HCT116 (cell line): ENCODE results near the gene RAB3IP. TPM values are rescaled to one million over a fixed set of nuclear protein-coding genes. Genes with fewer than 3 reads are reported as not detected.

Source experiments
- ATAC-seq: fragments of 200-7000 bp; cut with Tn5 transposase; 2 replicates; pipeline ENCODE4 v1.9.1; 2020; ENCODE audit warnings: mild to moderate bottlenecking, moderate library complexity
- BruUV-seq: library from RNA; stranded (reverse); fragments of 400-500 nt; replicated peaks from 2 replicates; lab custom pipeline; 2021; lab: Mats Ljungman, UMichigan
- CTCF ChIA-PET: fragments of 300-600 bp; sonication (Branson Sonifier 250); formaldehyde crosslinking; loops from one replicate; lab custom pipeline; 2021; ENCODE audit warnings: antibody characterized with exemption; lab: Charles Lee
- POLR2A ChIA-PET: fragments of 300-600, 350-600 bp; sonication (Branson Sonifier 250); formaldehyde crosslinking; loops from one replicate; lab custom pipeline; 2021; ENCODE audit warnings: antibody characterized with exemption; lab: Charles Lee
- RAD21 ChIA-PET, 2 experiments: fragments of 300-600 bp; sonication (Branson Sonifier 250); formaldehyde crosslinking; loops; one replicate each; lab custom pipeline; 2023; ENCODE audit warnings: low total read pairs in 2 of 2; ENCODE audit not compliant: uncharacterized antibody in 2 of 2, unreplicated experiment in 2 of 2, low non-redundant PET in 1 of 2; lab: Charles Lee
- DNase-seq: peaks from one replicate; pipeline ENCODE4 v3.0.0-alpha.2; 2010; ENCODE audit warnings: low read depth, low spot score
- H2AFZ ChIP-seq: fragments of 200-600 bp; shearing (Covaris generic), sonication (generic); 2 replicates; pipeline ENCODE4 v1.6.1; 2017; ENCODE audit warnings: low read depth, mixed run types, mixed read lengths, antibody characterized with exemption, low read length; ENCODE audit not compliant: poor library complexity, severe bottlenecking
- H3K27ac ChIP-seq: 2 replicates; pipeline ENCODE4 v1.5.1; 2012; ENCODE audit warnings: low read depth, low read length
- H3K27me3 ChIP-seq: fragments of 200-600 bp; sonication (generic); 2 replicates; pipeline ENCODE4 v1.6.1; 2016; ENCODE audit warnings: mixed run types, low read length, mixed read lengths; ENCODE audit not compliant: insufficient read depth
- H3K36me3 ChIP-seq, 2 experiments: fragments of 200-500 bp in 1 of 2; fragments of 200-600 bp in 1 of 2; sonication (Bioruptor generic) in 1 of 2; sonication (generic) in 1 of 2; 2 replicates each; pipeline versions ENCODE4 v1.5.1 to v1.6.1; 2014 to 2016; ENCODE audit warnings: low read length in 2 of 2, inconsistent platforms in 1 of 2, mixed read lengths in 1 of 2, mixed run types in 1 of 2; ENCODE audit not compliant: insufficient read depth in 2 of 2, control insufficient read depth in 1 of 2
- H3K4me1 ChIP-seq, 2 experiments: fragments of 200-600 bp in 1 of 2; sonication (generic) in 1 of 2; 2 replicates each; pipeline versions ENCODE4 v1.5.1 to v1.6.1; 2012 to 2017; ENCODE audit warnings: low read length in 2 of 2, inconsistent platforms in 1 of 2, mild to moderate bottlenecking in 1 of 2, mixed read lengths in 1 of 2, mixed run types in 1 of 2, moderate library complexity in 1 of 2; ENCODE audit not compliant: insufficient read depth in 2 of 2, control insufficient read depth in 1 of 2
- H3K4me2 ChIP-seq: fragments of 200-600 bp; sonication (generic); 2 replicates; pipeline ENCODE4 v1.6.1; 2017; ENCODE audit warnings: mixed run types, low read length, mixed read lengths
- H3K4me3 ChIP-seq, 2 experiments: fragments of 200-600 bp in 1 of 2; sonication (generic) in 1 of 2; replicated peaks in 1 of 2; 2 replicates each; pipeline ENCODE4 v1.5.1; 2011 to 2016; ENCODE audit warnings: low read length in 2 of 2, control low read depth in 1 of 2, low read depth in 1 of 2, mild to moderate bottlenecking in 1 of 2, mixed read lengths in 1 of 2, mixed run types in 1 of 2
- H3K79me2 ChIP-seq: fragments of 200-600 bp; sonication (generic); 2 replicates; pipeline ENCODE4 v1.6.1; 2017; ENCODE audit warnings: mild to moderate bottlenecking, mixed run types, low read length, moderate library complexity, mixed read lengths; ENCODE audit not compliant: insufficient read depth
- H3K9ac ChIP-seq: fragments of 200-600 bp; sonication (generic); 2 replicates; pipeline ENCODE4 v1.6.1; 2016; ENCODE audit warnings: low read length, mixed read lengths
- H3K9me2 ChIP-seq: fragments of 200-600 bp; sonication (generic), shearing (Covaris generic); 2 replicates; pipeline ENCODE4 v1.6.1; 2017; ENCODE audit warnings: mixed run types, mild to moderate bottlenecking, moderate library complexity; ENCODE audit not compliant: insufficient read depth
- H3K9me3 ChIP-seq, 2 experiments: fragments of 200-500 bp in 1 of 2; fragments of 200-600 bp in 1 of 2; sonication (Bioruptor generic) in 1 of 2; sonication (generic) in 1 of 2; 2 replicates each; pipeline ENCODE4 v1.6.1; 2014 to 2017; ENCODE audit warnings: low read length in 2 of 2, mixed read lengths in 2 of 2, inconsistent platforms in 1 of 2, low read depth in 1 of 2, mild to moderate bottlenecking in 1 of 2, mixed run types in 1 of 2, moderate library complexity in 1 of 2; ENCODE audit not compliant: control insufficient read depth in 1 of 2, insufficient read depth in 1 of 2
- H4K20me1 ChIP-seq: fragments of 200-600 bp; sonication (generic), shearing (Covaris generic); 2 replicates; pipeline ENCODE4 v1.6.1; 2017; ENCODE audit warnings: mixed run types, mild to moderate bottlenecking, moderate library complexity; ENCODE audit not compliant: insufficient read depth
- ATF3 ChIP-seq: IDR thresholded peaks from 2 replicates; pipeline ENCODE4 v1.6.1; 2012
- CBX3 ChIP-seq: IDR thresholded peaks from 2 replicates; pipeline ENCODE4 v1.6.1; 2012; ENCODE audit warnings: low read depth
- CEBPB ChIP-seq: IDR thresholded peaks from 2 replicates; pipeline ENCODE4 v1.6.1; 2012; ENCODE audit warnings: low read depth
- CTCF ChIP-seq, 3 experiments: fragments of 200-600 bp in 1 of 3; sonication (generic) in 1 of 3; IDR thresholded peaks in 2 of 3; conservative IDR thresholded peaks in 1 of 3; 2 replicates each; pipeline ENCODE4 v1.5.1; 2012 to 2017; ENCODE audit warnings: low read depth in 2 of 3, low read length in 2 of 3, antibody characterized with exemption in 1 of 3, borderline replicate concordance in 1 of 3, control low read depth in 1 of 3, mild to moderate bottlenecking in 1 of 3, mixed read lengths in 1 of 3, mixed run types in 1 of 3, moderate library complexity in 1 of 3; ENCODE audit not compliant: insufficient read depth in 1 of 3
- EZH2 ChIP-seq: fragments of 200-600 bp; sonication (generic); IDR thresholded peaks from 2 replicates; pipeline ENCODE4 v1.6.1; 2017; ENCODE audit warnings: antibody characterized with exemption, mixed run types
- FOSL1 ChIP-seq: IDR thresholded peaks from 2 replicates; pipeline ENCODE4 v1.6.1; 2012; ENCODE audit warnings: low read depth
- MAX ChIP-seq: IDR thresholded peaks from 2 replicates; pipeline ENCODE4 v1.6.1; 2012
- POLR2A ChIP-seq: IDR thresholded peaks from 2 replicates; pipeline ENCODE4 v1.7.0; 2011; ENCODE audit warnings: borderline replicate concordance; ENCODE audit not compliant: insufficient read depth, insufficient read length; ENCODE audit errors: extremely low read depth
- REST ChIP-seq: IDR thresholded peaks from 2 replicates; pipeline ENCODE4 v1.6.1; 2012; ENCODE audit warnings: low read depth
- SRF ChIP-seq: IDR thresholded peaks from 2 replicates; pipeline ENCODE4 v1.6.1; 2012; ENCODE audit warnings: low read depth
- YY1 ChIP-seq: IDR thresholded peaks from 2 replicates; pipeline ENCODE4 v1.6.1; 2011; ENCODE audit warnings: low read length, low read depth, moderate library complexity, mild to moderate bottlenecking; ENCODE audit not compliant: insufficient replicate concordance; ENCODE audit errors: extremely low read depth
- ZBTB33 ChIP-seq: IDR thresholded peaks from 2 replicates; pipeline ENCODE4 v1.6.1; 2011; ENCODE audit warnings: mild to moderate bottlenecking, low read length, moderate library complexity; ENCODE audit not compliant: insufficient replicate concordance; ENCODE audit errors: extremely low read depth
- ZNF274 ChIP-seq: fragments of 200-500 bp; sonication (Bioruptor generic); IDR thresholded peaks from 2 replicates; pipeline ENCODE4 v1.6.1; 2014; ENCODE audit warnings: mild to moderate bottlenecking, low read depth, low read length, inconsistent platforms
- intact Hi-C: fragments of 100-400 bp; cut with micrococcal nuclease; formaldehyde crosslinking; loops from 2 replicates; pipeline ENCODE4 v1.10.0; 2022
- total RNA-seq: library from RNA; stranded (reverse); gene quantifications from one replicate; pipeline ENCODE4 v1.2.1, GENCODE V29; 2021; ENCODE audit not compliant: unreplicated experiment

The RAB3IP gene
- total RNA-seq, 1 experiment from 2014 or later, result 31.3 TPM

- TF ChIP-seq ZBTB33, result no peak
Measured at GRCh38 chr12:69816082-69816481, 77.4 kb downstream of the RAB3IP start (continued).

- H2AFZ ChIP-seq, result no peak overlapping the region
- TF ChIP-seq REST (no peak), ZNF274 (no peak), EZH2 (no peak), MAX (no peak), YY1 (no peak), CBX3 (no peak), SRF (no peak), ATF3 (no peak), CTCF (IDR thresholded peaks at IDR 0.05 in 2 of 3, conservative IDR thresholded peaks at IDR 0.05 in 1 of 3; ENCODE audit: borderline replicate concordance in 1 of 3, insufficient read depth in 1 of 3, low read depth in 2 of 3, low read length in 2 of 3) (no peak), FOSL1 (no peak), POLR2A (no peak), CEBPB (no peak)
- H3K27me3 ChIP-seq, result no peaks in the 10 kb centered on the region
- H3K36me3 ChIP-seq, result no peaks in the 10 kb centered on the region
- ChIA-PET CTCF (interaction anchor here (0.6 kb wide), 1 partner anchor 181 kb away, joined by 3 read pairs; no protein-coding TSS in a partner anchor), RAD21 (no interaction called here), POLR2A (no interaction called here)
- DNase-seq (no peak), ATAC-seq (no peak)
- H3K79me2 ChIP-seq, result no peaks in the 10 kb centered on the region
- BruUV-seq, result no TSS peak
- no peak overlapping the region for H3K27ac ChIP-seq
- peak overlapping the region in 1 of 2 experiments; percentile 27; a peak in 1 of 4 replicates for H3K4me3 ChIP-seq
- H3K9ac ChIP-seq, result no peak overlapping the region
- H3K4me1 ChIP-seq, result peaks cover 15 to 23% of the 10 kb centered on the region in 2 experiments
- H3K9me3 ChIP-seq, result no peaks in the 10 kb centered on the region
- H4K20me1 ChIP-seq, result no peaks in the 10 kb centered on the region
- peak overlapping the region; percentile 70 for H3K4me2 ChIP-seq
- no peaks in the 10 kb centered on the region for H3K9me2 ChIP-seq
- intact Hi-C loops, result no loop called here
Measured at GRCh38 chr12:69821032-69821455, 82.4 kb downstream of the RAB3IP start.
